H1 (cell line): ENCODE measurements around the gene ABHD16A. TPM values are rescaled to one million over a fixed set of nuclear protein-coding genes. Genes with fewer than 3 reads are reported as not detected.

Source experiments
- CEBPB ChIP-seq: IDR thresholded peaks from 2 replicates; pipeline ENCODE4 v1.6.1; 2012; ENCODE audit warnings: low read depth, low read length
- CREB1 ChIP-seq: IDR thresholded peaks from 2 replicates; pipeline ENCODE4 v1.6.1; 2012; ENCODE audit warnings: inconsistent platforms
- CTBP2 ChIP-seq: IDR thresholded peaks from 2 replicates; pipeline ENCODE4 v1.7.0; 2011; ENCODE audit warnings: borderline replicate concordance, mild to moderate bottlenecking, moderate library complexity, mixed read lengths, low read length; ENCODE audit not compliant: insufficient read depth, insufficient read length
- FOSL1 ChIP-seq: IDR thresholded peaks from 2 replicates; pipeline ENCODE4 v1.6.1; 2011; ENCODE audit warnings: mild to moderate bottlenecking, low read depth, low read length, moderate library complexity; ENCODE audit not compliant: insufficient read depth
- GABPA ChIP-seq: IDR thresholded peaks from 2 replicates; pipeline ENCODE4 v1.6.1; 2011; ENCODE audit warnings: mild to moderate bottlenecking, low read length, moderate library complexity, borderline replicate concordance; ENCODE audit not compliant: insufficient read depth
- KDM4A ChIP-seq: IDR thresholded peaks from one replicate; pipeline ENCODE4 v1.7.1; 2012; ENCODE audit warnings: low read depth, mild to moderate bottlenecking, moderate library complexity, low read length, inconsistent platforms; ENCODE audit not compliant: severe bottlenecking
- SIX5 ChIP-seq: IDR thresholded peaks from 2 replicates; pipeline ENCODE4 v1.6.1; 2011; ENCODE audit warnings: mild to moderate bottlenecking, low read depth, low read length
- SRF ChIP-seq: IDR thresholded peaks from 2 replicates; pipeline ENCODE4 v1.6.1; 2011; ENCODE audit warnings: mild to moderate bottlenecking, low read depth, low read length, moderate library complexity
- ZNF274 ChIP-seq: IDR thresholded peaks from 2 replicates; pipeline ENCODE4 v1.7.0; 2012; ENCODE audit warnings: low read length, borderline replicate concordance; ENCODE audit errors: extremely low read depth
- polyA plus RNA-seq, 7 experiments: library from polyadenylated mRNA; depleted of rRNA in 3 of 7; stranded (reverse) in 5 of 7; unstranded in 2 of 7; fragments of >200 nt in 5 of 7; fragments of 200-250 nt in 2 of 7; gene quantifications; 1 replicate in 5 of 7; 2 replicates in 1 of 7; 4 replicates in 1 of 7; pipeline versions ENCODE4 v1.2.1 to v1.2.3, GENCODE V29; 2011 to 2013; ENCODE audit warnings: missing spikeins in 2 of 7, mixed read lengths in 2 of 7
- total RNA-seq: library from RNA; stranded (reverse); fragmentation: NEBNext Ultra II Directional; extraction: Animal tissue kit (Norgen Biotek cat#: 25700); gene quantifications from 2 replicates; pipeline ENCODE4 v1.2.1, GENCODE V29; 2021
- TF ChIP-seq, protein P1 (sequence below): fragments of 300-600 bp; sonication (generic); IDR thresholded peaks from 2 replicates; pipeline ENCODE4 v1.7.1; 2012; ENCODE audit warnings: low read length, moderate library complexity, mild to moderate bottlenecking, inconsistent platforms; ENCODE audit not compliant: insufficient replicate concordance
- TF ChIP-seq, protein P2 (sequence below): IDR thresholded peaks from 2 replicates; pipeline ENCODE4 v1.6.1; 2011; ENCODE audit warnings: low read length, improper control_type of control experiment

ABHD16A gene
- total and polyA plus RNA-seq, 2 of the 8 experiments (the other 6 are each of a cell fraction or from before 2014, with no cell fraction given) = 32.9 to 40.2 TPM

DNA sequence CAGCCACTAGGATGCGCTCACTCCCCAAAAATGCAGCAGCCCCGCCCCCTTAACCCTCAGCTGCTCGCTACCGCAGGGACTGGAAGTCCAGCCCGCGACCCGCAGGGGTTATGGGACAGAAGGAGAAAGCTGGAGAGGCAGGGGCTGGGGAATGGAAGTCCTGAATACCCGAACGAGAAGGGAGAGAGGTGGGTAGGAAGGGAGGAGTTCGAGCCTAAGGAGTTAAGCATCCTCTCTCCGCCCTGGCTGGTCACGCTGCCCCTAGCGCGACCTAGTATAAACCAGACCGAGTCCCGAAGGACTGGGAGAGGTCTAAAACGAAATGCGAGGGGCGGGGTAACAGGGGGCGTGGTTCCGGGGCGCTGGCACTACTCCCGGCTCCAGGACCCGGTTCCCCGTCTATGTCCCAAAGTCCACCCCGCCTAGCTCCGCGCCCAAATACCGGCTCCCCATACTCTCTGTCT, 26.4 kb upstream of the ABHD16A start (continued):
- TF ChIP-seq, protein P1, sequence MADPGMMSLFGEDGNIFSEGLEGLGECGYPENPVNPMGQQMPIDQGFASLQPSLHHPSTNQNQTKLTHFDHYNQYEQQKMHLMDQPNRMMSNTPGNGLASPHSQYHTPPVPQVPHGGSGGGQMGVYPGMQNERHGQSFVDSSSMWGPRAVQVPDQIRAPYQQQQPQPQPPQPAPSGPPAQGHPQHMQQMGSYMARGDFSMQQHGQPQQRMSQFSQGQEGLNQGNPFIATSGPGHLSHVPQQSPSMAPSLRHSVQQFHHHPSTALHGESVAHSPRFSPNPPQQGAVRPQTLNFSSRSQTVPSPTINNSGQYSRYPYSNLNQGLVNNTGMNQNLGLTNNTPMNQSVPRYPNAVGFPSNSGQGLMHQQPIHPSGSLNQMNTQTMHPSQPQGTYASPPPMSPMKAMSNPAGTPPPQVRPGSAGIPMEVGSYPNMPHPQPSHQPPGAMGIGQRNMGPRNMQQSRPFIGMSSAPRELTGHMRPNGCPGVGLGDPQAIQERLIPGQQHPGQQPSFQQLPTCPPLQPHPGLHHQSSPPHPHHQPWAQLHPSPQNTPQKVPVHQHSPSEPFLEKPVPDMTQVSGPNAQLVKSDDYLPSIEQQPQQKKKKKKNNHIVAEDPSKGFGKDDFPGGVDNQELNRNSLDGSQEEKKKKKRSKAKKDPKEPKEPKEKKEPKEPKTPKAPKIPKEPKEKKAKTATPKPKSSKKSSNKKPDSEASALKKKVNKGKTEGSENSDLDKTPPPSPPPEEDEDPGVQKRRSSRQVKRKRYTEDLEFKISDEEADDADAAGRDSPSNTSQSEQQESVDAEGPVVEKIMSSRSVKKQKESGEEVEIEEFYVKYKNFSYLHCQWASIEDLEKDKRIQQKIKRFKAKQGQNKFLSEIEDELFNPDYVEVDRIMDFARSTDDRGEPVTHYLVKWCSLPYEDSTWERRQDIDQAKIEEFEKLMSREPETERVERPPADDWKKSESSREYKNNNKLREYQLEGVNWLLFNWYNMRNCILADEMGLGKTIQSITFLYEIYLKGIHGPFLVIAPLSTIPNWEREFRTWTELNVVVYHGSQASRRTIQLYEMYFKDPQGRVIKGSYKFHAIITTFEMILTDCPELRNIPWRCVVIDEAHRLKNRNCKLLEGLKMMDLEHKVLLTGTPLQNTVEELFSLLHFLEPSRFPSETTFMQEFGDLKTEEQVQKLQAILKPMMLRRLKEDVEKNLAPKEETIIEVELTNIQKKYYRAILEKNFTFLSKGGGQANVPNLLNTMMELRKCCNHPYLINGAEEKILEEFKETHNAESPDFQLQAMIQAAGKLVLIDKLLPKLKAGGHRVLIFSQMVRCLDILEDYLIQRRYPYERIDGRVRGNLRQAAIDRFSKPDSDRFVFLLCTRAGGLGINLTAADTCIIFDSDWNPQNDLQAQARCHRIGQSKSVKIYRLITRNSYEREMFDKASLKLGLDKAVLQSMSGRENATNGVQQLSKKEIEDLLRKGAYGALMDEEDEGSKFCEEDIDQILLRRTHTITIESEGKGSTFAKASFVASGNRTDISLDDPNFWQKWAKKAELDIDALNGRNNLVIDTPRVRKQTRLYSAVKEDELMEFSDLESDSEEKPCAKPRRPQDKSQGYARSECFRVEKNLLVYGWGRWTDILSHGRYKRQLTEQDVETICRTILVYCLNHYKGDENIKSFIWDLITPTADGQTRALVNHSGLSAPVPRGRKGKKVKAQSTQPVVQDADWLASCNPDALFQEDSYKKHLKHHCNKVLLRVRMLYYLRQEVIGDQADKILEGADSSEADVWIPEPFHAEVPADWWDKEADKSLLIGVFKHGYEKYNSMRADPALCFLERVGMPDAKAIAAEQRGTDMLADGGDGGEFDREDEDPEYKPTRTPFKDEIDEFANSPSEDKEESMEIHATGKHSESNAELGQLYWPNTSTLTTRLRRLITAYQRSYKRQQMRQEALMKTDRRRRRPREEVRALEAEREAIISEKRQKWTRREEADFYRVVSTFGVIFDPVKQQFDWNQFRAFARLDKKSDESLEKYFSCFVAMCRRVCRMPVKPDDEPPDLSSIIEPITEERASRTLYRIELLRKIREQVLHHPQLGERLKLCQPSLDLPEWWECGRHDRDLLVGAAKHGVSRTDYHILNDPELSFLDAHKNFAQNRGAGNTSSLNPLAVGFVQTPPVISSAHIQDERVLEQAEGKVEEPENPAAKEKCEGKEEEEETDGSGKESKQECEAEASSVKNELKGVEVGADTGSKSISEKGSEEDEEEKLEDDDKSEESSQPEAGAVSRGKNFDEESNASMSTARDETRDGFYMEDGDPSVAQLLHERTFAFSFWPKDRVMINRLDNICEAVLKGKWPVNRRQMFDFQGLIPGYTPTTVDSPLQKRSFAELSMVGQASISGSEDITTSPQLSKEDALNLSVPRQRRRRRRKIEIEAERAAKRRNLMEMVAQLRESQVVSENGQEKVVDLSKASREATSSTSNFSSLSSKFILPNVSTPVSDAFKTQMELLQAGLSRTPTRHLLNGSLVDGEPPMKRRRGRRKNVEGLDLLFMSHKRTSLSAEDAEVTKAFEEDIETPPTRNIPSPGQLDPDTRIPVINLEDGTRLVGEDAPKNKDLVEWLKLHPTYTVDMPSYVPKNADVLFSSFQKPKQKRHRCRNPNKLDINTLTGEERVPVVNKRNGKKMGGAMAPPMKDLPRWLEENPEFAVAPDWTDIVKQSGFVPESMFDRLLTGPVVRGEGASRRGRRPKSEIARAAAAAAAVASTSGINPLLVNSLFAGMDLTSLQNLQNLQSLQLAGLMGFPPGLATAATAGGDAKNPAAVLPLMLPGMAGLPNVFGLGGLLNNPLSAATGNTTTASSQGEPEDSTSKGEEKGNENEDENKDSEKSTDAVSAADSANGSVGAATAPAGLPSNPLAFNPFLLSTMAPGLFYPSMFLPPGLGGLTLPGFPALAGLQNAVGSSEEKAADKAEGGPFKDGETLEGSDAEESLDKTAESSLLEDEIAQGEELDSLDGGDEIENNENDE = no peak
- no peak for TF ChIP-seq GABPA
- TF ChIP-seq KDM4A = peak; percentile 71
- no peak for TF ChIP-seq SIX5
- TF ChIP-seq CEBPB = no peak
- TF ChIP-seq, protein P2, sequence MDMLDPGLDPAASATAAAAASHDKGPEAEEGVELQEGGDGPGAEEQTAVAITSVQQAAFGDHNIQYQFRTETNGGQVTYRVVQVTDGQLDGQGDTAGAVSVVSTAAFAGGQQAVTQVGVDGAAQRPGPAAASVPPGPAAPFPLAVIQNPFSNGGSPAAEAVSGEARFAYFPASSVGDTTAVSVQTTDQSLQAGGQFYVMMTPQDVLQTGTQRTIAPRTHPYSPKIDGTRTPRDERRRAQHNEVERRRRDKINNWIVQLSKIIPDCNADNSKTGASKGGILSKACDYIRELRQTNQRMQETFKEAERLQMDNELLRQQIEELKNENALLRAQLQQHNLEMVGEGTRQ = no peak
- no peak for TF ChIP-seq CTBP2
- TF ChIP-seq CREB1 = peak; percentile 32; the same call in 1 of the 2 replicates
- TF ChIP-seq SRF = no peak
- no peak for TF ChIP-seq ZNF274
- no peak for TF ChIP-seq FOSL1
